Loucy (cell line): ENCODE measurements around the gene UQCRC1.

Source experiments
- H2AFZ ChIP-seq: fragments of 200-600 bp; sonication (generic); 2 replicates; pipeline ENCODE4 v1.6.0; 2016; ENCODE audit warnings: antibody characterized with exemption, mild to moderate bottlenecking, low read length, moderate library complexity
- H3F3A ChIP-seq: fragments of 200-600 bp; 2 replicates; pipeline ENCODE4 v1.6.0; 2016; ENCODE audit warnings: antibody characterized with exemption, low read depth, mild to moderate bottlenecking
- H3K27me3 ChIP-seq: fragments of 200-600 bp; sonication (generic); 2 replicates; pipeline ENCODE4 v1.6.1; 2014; ENCODE audit warnings: low read length, mild to moderate bottlenecking; ENCODE audit not compliant: insufficient read depth, poor library complexity, severe bottlenecking
- H3K36me3 ChIP-seq: fragments of 200-600 bp; sonication (generic); 2 replicates; pipeline ENCODE4 v1.6.1; 2016; ENCODE audit warnings: low read length; ENCODE audit not compliant: insufficient read depth
- H3K4me1 ChIP-seq: fragments of 200-600 bp; sonication (generic); 2 replicates; pipeline ENCODE4 v1.5.1; 2014; ENCODE audit warnings: low read length, mild to moderate bottlenecking; ENCODE audit not compliant: insufficient read depth, poor library complexity, severe bottlenecking
- H3K4me2 ChIP-seq: fragments of 200-600 bp; sonication (generic); 2 replicates; pipeline ENCODE4 v1.6.0; 2014; ENCODE audit warnings: antibody characterized with exemption, low read length, low read depth, mild to moderate bottlenecking; ENCODE audit not compliant: poor library complexity, severe bottlenecking
- H3K4me3 ChIP-seq: fragments of 200-600 bp; sonication (generic); 2 replicates; pipeline ENCODE4 v1.5.1; 2014; ENCODE audit warnings: low read length, mild to moderate bottlenecking, mixed read lengths; ENCODE audit not compliant: poor library complexity, severe bottlenecking
- H3K79me2 ChIP-seq: fragments of 200-600 bp; sonication (generic); 2 replicates; pipeline ENCODE4 v1.6.1; 2014; ENCODE audit warnings: low read length; ENCODE audit not compliant: insufficient read depth
- H3K9ac ChIP-seq: fragments of 200-600 bp; sonication (generic); 2 replicates; pipeline ENCODE4 v1.6.0; 2014; ENCODE audit warnings: mild to moderate bottlenecking, low read depth, low read length, moderate library complexity; ENCODE audit not compliant: poor library complexity, severe bottlenecking
- H3K9me2 ChIP-seq: fragments of 200-600 bp; sonication (generic); replicated peaks from 2 replicates; pipeline ENCODE4 v1.6.1; 2016; ENCODE audit warnings: low read depth, low read length, mixed read lengths
- H3K9me3 ChIP-seq: fragments of 200-600 bp; sonication (generic); 2 replicates; pipeline ENCODE4 v1.6.1; 2014; ENCODE audit warnings: mild to moderate bottlenecking, antibody characterized with exemption, low read length, low read depth; ENCODE audit not compliant: insufficient read depth
- H4K20me1 ChIP-seq: fragments of 200-600 bp; sonication (generic); 2 replicates; pipeline ENCODE4 v1.6.0; 2014; ENCODE audit warnings: antibody characterized with exemption, low read length, mild to moderate bottlenecking; ENCODE audit not compliant: insufficient read depth, poor library complexity, severe bottlenecking
- CTCF ChIP-seq: fragments of 200-600 bp; sonication (generic); conservative IDR thresholded peaks from 2 replicates; pipeline ENCODE4 v1.5.1; 2014; ENCODE audit warnings: mild to moderate bottlenecking, antibody characterized with exemption, low read length
- EZH2phosphoT487 ChIP-seq: fragments of 200-600 bp; IDR thresholded peaks from 2 replicates; pipeline ENCODE4 v1.6.1; 2018; ENCODE audit warnings: antibody characterized with exemption, mild to moderate bottlenecking, moderate library complexity, borderline replicate concordance

UQCRC1 gene

GRCh38 chr3:48647714-48648113 lies 38.3 kb upstream of the UQCRC1 start:
- Histone ChIP-seq H3K9ac (no peak overlapping the region), H3K9me2 (no peaks in the 10 kb centered on the region), H3K36me3 (no peaks in the 10 kb centered on the region), H4K20me1 (no peaks in the 10 kb centered on the region), H3K4me3 (no peak overlapping the region), H3K79me2 (no peaks in the 10 kb centered on the region), H2AFZ (no peak overlapping the region), H3K4me2 (no peak overlapping the region), H3K9me3 (no peaks in the 10 kb centered on the region), H3K4me1 (no peaks in the 10 kb centered on the region), H3K27me3 (no peaks in the 10 kb centered on the region), H3F3A (no peaks in the 10 kb centered on the region)
- TF ChIP-seq CTCF (no peak), EZH2phosphoT487 (no peak)

GRCh38 chr3:48644898-48645760 lies 35.7 kb upstream of the UQCRC1 start:
- H3F3A ChIP-seq = no peaks in the 10 kb centered on the region
- H3K9me2 ChIP-seq = no peaks in the 10 kb centered on the region
- H3K4me2 ChIP-seq = no peak overlapping the region
- H3K79me2 ChIP-seq = no peaks in the 10 kb centered on the region
- no peaks in the 10 kb centered on the region for H3K9me3 ChIP-seq
- H3K36me3 ChIP-seq = no peaks in the 10 kb centered on the region
- no peaks in the 10 kb centered on the region for H4K20me1 ChIP-seq
- H3K27me3 ChIP-seq = no peaks in the 10 kb centered on the region
- H3K4me1 ChIP-seq = no peaks in the 10 kb centered on the region
- TF ChIP-seq EZH2phosphoT487 (no peak), CTCF (no peak)
- no peak overlapping the region for H3K9ac ChIP-seq
- H3K4me3 ChIP-seq = no peak overlapping the region
- H2AFZ ChIP-seq = no peak overlapping the region

GRCh38 chr3:48642605-48643004 lies 33.2 kb upstream of the UQCRC1 start:
- Histone ChIP-seq H4K20me1 (no peaks in the 10 kb centered on the region), H3F3A (no peaks in the 10 kb centered on the region), H3K4me1 (no peaks in the 10 kb centered on the region), H3K36me3 (no peaks in the 10 kb centered on the region), H3K4me3 (no peak overlapping the region), H3K27me3 (no peaks in the 10 kb centered on the region), H3K79me2 (no peaks in the 10 kb centered on the region), H3K9me3 (no peaks in the 10 kb centered on the region), H3K9me2 (no peaks in the 10 kb centered on the region), H3K4me2 (no peak overlapping the region), H2AFZ (no peak overlapping the region), H3K9ac (no peak overlapping the region)
- no peak for TF ChIP-seq EZH2phosphoT487
- no peak for TF ChIP-seq CTCF
